ENCODE data around the gene FAM3B. TPM values are rescaled to one million over a fixed set of nuclear protein-coding genes. Genes with fewer than 3 reads are reported as not detected.

FAM3B gene
- total and polyA plus RNA-seq, 2 experiments from 2014 or later = 35.4 to 49.7 TPM

- Histone ChIP-seq H3K9me2 (replicated peaks; ENCODE audit: insufficient read depth) (no peaks in the 10 kb centered on the region), H4K20me1 (ENCODE audit: insufficient read depth, poor library complexity, severe bottlenecking) (no peaks in the 10 kb centered on the region), H3K27ac (no peak overlapping the region), H3K9me3 (ENCODE audit: low read depth) (no peaks in the 10 kb centered on the region), H2AFZ (no peak overlapping the region), H3K4me3 (no peak overlapping the region), H3K36me3 (replicated peaks; ENCODE audit: insufficient read depth, low read depth) (no peaks in the 10 kb centered on the region), H3K4me2 (no peak overlapping the region), H3K27me3 (no peaks in the 10 kb centered on the region), H3K4me1 (ENCODE audit: insufficient read depth) (no peaks in the 10 kb centered on the region), H3K79me2 (peaks cover 3% of the 10 kb centered on the region)
- WGBS (ENCODE audit: low lambda C conversion rate, missing lambda C conversion rate) = 75% methylated on average over 13 of the region's 13 CpGs
- no peak for DNase-seq (ENCODE audit: low spot score)
- TF ChIP-seq, protein P1, sequence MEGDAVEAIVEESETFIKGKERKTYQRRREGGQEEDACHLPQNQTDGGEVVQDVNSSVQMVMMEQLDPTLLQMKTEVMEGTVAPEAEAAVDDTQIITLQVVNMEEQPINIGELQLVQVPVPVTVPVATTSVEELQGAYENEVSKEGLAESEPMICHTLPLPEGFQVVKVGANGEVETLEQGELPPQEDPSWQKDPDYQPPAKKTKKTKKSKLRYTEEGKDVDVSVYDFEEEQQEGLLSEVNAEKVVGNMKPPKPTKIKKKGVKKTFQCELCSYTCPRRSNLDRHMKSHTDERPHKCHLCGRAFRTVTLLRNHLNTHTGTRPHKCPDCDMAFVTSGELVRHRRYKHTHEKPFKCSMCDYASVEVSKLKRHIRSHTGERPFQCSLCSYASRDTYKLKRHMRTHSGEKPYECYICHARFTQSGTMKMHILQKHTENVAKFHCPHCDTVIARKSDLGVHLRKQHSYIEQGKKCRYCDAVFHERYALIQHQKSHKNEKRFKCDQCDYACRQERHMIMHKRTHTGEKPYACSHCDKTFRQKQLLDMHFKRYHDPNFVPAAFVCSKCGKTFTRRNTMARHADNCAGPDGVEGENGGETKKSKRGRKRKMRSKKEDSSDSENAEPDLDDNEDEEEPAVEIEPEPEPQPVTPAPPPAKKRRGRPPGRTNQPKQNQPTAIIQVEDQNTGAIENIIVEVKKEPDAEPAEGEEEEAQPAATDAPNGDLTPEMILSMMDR (IDR thresholded peaks at IDR 0.05; ENCODE audit: poor library complexity) = no peak
- TF ChIP-seq EZH2phosphoT487 (IDR thresholded peaks at IDR 0.05; ENCODE audit: low read depth, severe bottlenecking, unreplicated experiment) = no peak
- no peak for TF ChIP-seq EZH2 (IDR thresholded peaks at IDR 0.05; ENCODE audit: borderline replicate concordance)
Measured at GRCh38 chr21:41345934-41346685, 29.5 kb downstream of the FAM3B start.

- H3K36me3 ChIP-seq (replicated peaks; ENCODE audit: insufficient read depth, low read depth) = no peaks in the 10 kb centered on the region
- H3K4me2 ChIP-seq = no peak overlapping the region
- H3K4me3 ChIP-seq = no peak overlapping the region
- H3K9me2 ChIP-seq (replicated peaks; ENCODE audit: insufficient read depth) = no peaks in the 10 kb centered on the region
- no peaks in the 10 kb centered on the region for H4K20me1 ChIP-seq (ENCODE audit: insufficient read depth, poor library complexity, severe bottlenecking)
- H3K27ac ChIP-seq = no peak overlapping the region
- TF ChIP-seq, protein P1 (IDR thresholded peaks at IDR 0.05; ENCODE audit: poor library complexity) = no peak
- TF ChIP-seq EZH2phosphoT487 (IDR thresholded peaks at IDR 0.05; ENCODE audit: low read depth, severe bottlenecking, unreplicated experiment) = no peak
- no peak for TF ChIP-seq EZH2 (IDR thresholded peaks at IDR 0.05; ENCODE audit: borderline replicate concordance)
- H3K27me3 ChIP-seq = no peaks in the 10 kb centered on the region
- H2AFZ ChIP-seq = no peak overlapping the region
- no peaks in the 10 kb centered on the region for H3K9me3 ChIP-seq (ENCODE audit: low read depth)
- no peaks in the 10 kb centered on the region for H3K4me1 ChIP-seq (ENCODE audit: insufficient read depth)
- no peak for DNase-seq (ENCODE audit: low spot score)
- H3K79me2 ChIP-seq = peaks cover 3% of the 10 kb centered on the region
- 93% methylated on average over 8 of the region's 8 CpGs for WGBS (ENCODE audit: low lambda C conversion rate, missing lambda C conversion rate)
Measured at GRCh38 chr21:41346758-41347157, 30.2 kb downstream of the FAM3B start.

DNA sequence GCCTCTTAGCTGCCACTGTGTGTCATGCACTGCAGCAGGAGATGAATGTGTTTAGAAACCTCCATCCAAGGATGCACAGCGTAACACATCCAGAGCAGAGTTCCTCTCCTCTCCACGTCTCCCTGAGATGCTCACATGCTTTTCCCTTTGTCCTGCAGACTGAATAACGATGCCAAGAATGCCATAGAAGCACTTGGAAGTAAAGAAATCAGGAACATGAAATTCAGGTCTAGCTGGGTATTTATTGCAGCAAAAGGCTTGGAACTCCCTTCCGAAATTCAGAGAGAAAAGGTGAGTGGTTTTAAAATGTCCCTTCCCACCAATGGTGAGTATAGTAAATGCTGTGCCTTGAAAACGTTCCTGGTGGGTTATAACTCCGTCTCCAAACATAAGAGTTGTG is 31.8 kb downstream of the FAM3B start:
- no peaks in the 10 kb centered on the region for H3K36me3 ChIP-seq (replicated peaks; ENCODE audit: insufficient read depth, low read depth)
- no peak overlapping the region for H3K4me2 ChIP-seq
- H3K27me3 ChIP-seq = no peaks in the 10 kb centered on the region
- DNase-seq (ENCODE audit: low spot score) = no peak
- no peaks in the 10 kb centered on the region for H3K9me3 ChIP-seq (ENCODE audit: low read depth)
- H3K27ac ChIP-seq = no peak overlapping the region
- 83% methylated on average over 6 of the region's 6 CpGs for WGBS (ENCODE audit: low lambda C conversion rate, missing lambda C conversion rate)
- H3K9me2 ChIP-seq (replicated peaks; ENCODE audit: insufficient read depth) = no peaks in the 10 kb centered on the region
- no peaks in the 10 kb centered on the region for H3K79me2 ChIP-seq
- H3K4me1 ChIP-seq (ENCODE audit: insufficient read depth) = no peaks in the 10 kb centered on the region
- H4K20me1 ChIP-seq (ENCODE audit: insufficient read depth, poor library complexity, severe bottlenecking) = no peaks in the 10 kb centered on the region
- no peak for TF ChIP-seq EZH2phosphoT487 (IDR thresholded peaks at IDR 0.05; ENCODE audit: low read depth, severe bottlenecking, unreplicated experiment)
- no peak for TF ChIP-seq EZH2 (IDR thresholded peaks at IDR 0.05; ENCODE audit: borderline replicate concordance)
- H3K4me3 ChIP-seq = no peak overlapping the region
- no peak overlapping the region for H2AFZ ChIP-seq

DNA sequence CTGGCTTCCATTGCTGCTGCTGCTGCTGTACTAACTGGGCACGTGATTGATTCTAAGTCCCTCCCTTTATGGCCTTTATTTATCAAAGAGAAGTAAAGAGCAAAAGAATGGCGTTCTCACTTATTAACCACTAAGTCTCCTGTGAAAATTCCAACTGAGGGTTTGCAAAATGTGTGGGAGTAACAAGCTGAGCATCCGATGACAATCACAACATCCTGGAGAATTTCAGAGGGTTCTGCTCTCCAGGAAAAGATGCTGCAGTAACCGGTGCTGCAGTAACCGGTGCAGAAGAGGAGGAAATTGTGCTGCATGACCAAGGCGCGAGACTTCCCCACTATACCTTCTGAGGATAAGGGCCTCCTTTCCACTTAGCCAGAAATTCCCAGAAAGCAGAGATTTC is 32.5 kb downstream of the FAM3B start:
- TF ChIP-seq, protein P1 (IDR thresholded peaks at IDR 0.05; ENCODE audit: poor library complexity) = no peak
- TF ChIP-seq EZH2 (IDR thresholded peaks at IDR 0.05; ENCODE audit: borderline replicate concordance) (no peak), EZH2phosphoT487 (IDR thresholded peaks at IDR 0.05; ENCODE audit: low read depth, severe bottlenecking, unreplicated experiment) (no peak)
- Histone ChIP-seq H3K4me3 (no peak overlapping the region), H3K4me1 (ENCODE audit: insufficient read depth) (no peaks in the 10 kb centered on the region), H3K9me3 (ENCODE audit: low read depth) (no peaks in the 10 kb centered on the region), H4K20me1 (ENCODE audit: insufficient read depth, poor library complexity, severe bottlenecking) (no peaks in the 10 kb centered on the region), H3K9me2 (replicated peaks; ENCODE audit: insufficient read depth) (no peaks in the 10 kb centered on the region), H3K4me2 (no peak overlapping the region), H2AFZ (no peak overlapping the region), H3K36me3 (replicated peaks; ENCODE audit: insufficient read depth, low read depth) (no peaks in the 10 kb centered on the region), H3K79me2 (no peaks in the 10 kb centered on the region), H3K27ac (no peak overlapping the region), H3K27me3 (no peaks in the 10 kb centered on the region)
- no peak for DNase-seq (ENCODE audit: low spot score)
- 87% methylated on average over 7 of the region's 7 CpGs for WGBS (ENCODE audit: low lambda C conversion rate, missing lambda C conversion rate)
